ENCODE results near the gene DMRTB1.
A peak's percentile ranks its signal among the peaks of the same experiment; 100 is the strongest.

The DMRTB1 gene

GRCh38 chr1:53413175-53414001, 45.8 kb upstream of the DMRTB1 start:
- Histone ChIP-seq H3K27ac (ENCODE audit: insufficient read depth in 1 of 2, low read depth in 1 of 2, low read length in 2 of 2, poor library complexity in 1 of 2, severe bottlenecking in 2 of 2) (no peak overlapping the region), H3K4me3 (ENCODE audit: control insufficient read depth in 1 of 7, extremely low read depth in 1 of 7, insufficient read depth in 4 of 7, low read depth in 2 of 7, low read length in 6 of 7) (no peak overlapping the region), H3K9me3 (ENCODE audit: control extremely low read depth in 1 of 5, control insufficient read depth in 4 of 5, insufficient read depth in 2 of 5, low read depth in 1 of 5, low read length in 4 of 5) (no peaks in the 10 kb centered on the region), H3K27me3 (replicated peaks in 2 of 5; ENCODE audit: control insufficient read depth in 4 of 5, insufficient read depth in 5 of 5, low read length in 4 of 5) (no peaks in the 10 kb centered on the region), H3K4me1 (ENCODE audit: control extremely low read depth in 1 of 4, control insufficient read depth in 4 of 4, insufficient read depth in 4 of 4, low read length in 3 of 4) (peaks cover 0 to 13% (median 5%) of the 10 kb centered on the region in 4 experiments), H3K36me3 (ENCODE audit: control insufficient read depth in 4 of 4, insufficient read depth in 4 of 4, low read length in 3 of 4) (no peaks in the 10 kb centered on the region)
- ChIA-PET POLR2A (interaction anchor here (0.6 kb wide), 1 partner anchor 29 kb away, joined by 4 read pairs; no protein-coding TSS in a partner anchor), CTCF (interaction anchor here (0.7 to 1.5 kb wide), 5 partner anchors 15 to 135 kb away, joined by 3 to 4 read pairs (median 3); no protein-coding TSS in a partner anchor)
- 92% methylated on average over 6 of the region's 8 CpGs for WGBS (ENCODE audit: insufficient coverage)
- DNase-seq: peak in 1 of 3 donors; percentile 29

GRCh38 chr1:53414632-53415031, 44.6 kb upstream of the DMRTB1 start:
- WGBS (ENCODE audit: insufficient coverage): 90% methylated on average over 2 of the region's 4 CpGs
- DNase-seq: no peak
- no peak overlapping the region for H3K4me3 ChIP-seq (ENCODE audit: control insufficient read depth in 1 of 7, extremely low read depth in 1 of 7, insufficient read depth in 4 of 7, low read depth in 2 of 7, low read length in 6 of 7)
- no peak overlapping the region for H3K27ac ChIP-seq (ENCODE audit: insufficient read depth in 1 of 2, low read depth in 1 of 2, low read length in 2 of 2, poor library complexity in 1 of 2, severe bottlenecking in 2 of 2)
- H3K4me1 ChIP-seq (ENCODE audit: control extremely low read depth in 1 of 4, control insufficient read depth in 4 of 4, insufficient read depth in 4 of 4, low read length in 3 of 4): peaks cover 0 to 13% (median 5%) of the 10 kb centered on the region in 4 experiments
- ChIA-PET CTCF (interaction anchor here (1.3 to 1.5 kb wide), 2 partner anchors 22 to 109 kb away, joined by 3 to 4 read pairs; no protein-coding TSS in a partner anchor), POLR2A (no interaction called here)
- H3K36me3 ChIP-seq (ENCODE audit: control insufficient read depth in 4 of 4, insufficient read depth in 4 of 4, low read length in 3 of 4): no peaks in the 10 kb centered on the region
- H3K27me3 ChIP-seq (replicated peaks in 2 of 5; ENCODE audit: control insufficient read depth in 4 of 5, insufficient read depth in 5 of 5, low read length in 4 of 5): no peaks in the 10 kb centered on the region
- no peaks in the 10 kb centered on the region for H3K9me3 ChIP-seq (ENCODE audit: control extremely low read depth in 1 of 5, control insufficient read depth in 4 of 5, insufficient read depth in 2 of 5, low read depth in 1 of 5, low read length in 4 of 5)

- Histone ChIP-seq H3K27me3 (replicated peaks in 2 of 5; ENCODE audit: control insufficient read depth in 4 of 5, insufficient read depth in 5 of 5, low read length in 4 of 5) (no peaks in the 10 kb centered on the region), H3K4me3 (ENCODE audit: control insufficient read depth in 1 of 7, extremely low read depth in 1 of 7, insufficient read depth in 4 of 7, low read depth in 2 of 7, low read length in 6 of 7) (no peak overlapping the region), H3K27ac (ENCODE audit: insufficient read depth in 1 of 2, low read depth in 1 of 2, low read length in 2 of 2, poor library complexity in 1 of 2, severe bottlenecking in 2 of 2) (no peak overlapping the region), H3K9me3 (ENCODE audit: control extremely low read depth in 1 of 5, control insufficient read depth in 4 of 5, insufficient read depth in 2 of 5, low read depth in 1 of 5, low read length in 4 of 5) (no peaks in the 10 kb centered on the region), H3K36me3 (ENCODE audit: control insufficient read depth in 4 of 4, insufficient read depth in 4 of 4, low read length in 3 of 4) (no peaks in the 10 kb centered on the region), H3K4me1 (ENCODE audit: control extremely low read depth in 1 of 4, control insufficient read depth in 4 of 4, insufficient read depth in 4 of 4, low read length in 3 of 4) (peaks cover 0 to 13% (median 5%) of the 10 kb centered on the region in 4 experiments)
- POLR2A ChIA-PET: no interaction called here
- CTCF ChIA-PET: no interaction called here
- WGBS (ENCODE audit: insufficient coverage): 100% methylated on average over 6 of the region's 12 CpGs
- no peak for DNase-seq
These were observed 43.8 kb upstream of the DMRTB1 start for GRCh38 chr1:53415432-53415831.

- H3K4me1 ChIP-seq (ENCODE audit: control extremely low read depth in 1 of 4, control insufficient read depth in 4 of 4, insufficient read depth in 4 of 4, low read length in 3 of 4): peaks cover 0 to 13% (median 5%) of the 10 kb centered on the region in 4 experiments
- CTCF ChIA-PET: no interaction called here
- H3K4me3 ChIP-seq (ENCODE audit: control insufficient read depth in 1 of 7, extremely low read depth in 1 of 7, insufficient read depth in 4 of 7, low read depth in 2 of 7, low read length in 6 of 7): no peak overlapping the region
- H3K27ac ChIP-seq (ENCODE audit: insufficient read depth in 1 of 2, low read depth in 1 of 2, low read length in 2 of 2, poor library complexity in 1 of 2, severe bottlenecking in 2 of 2): no peak overlapping the region
- POLR2A ChIA-PET: no interaction called here
- peaks cover 0 to 1% (median 0%) of the 10 kb centered on the region in 5 experiments for H3K9me3 ChIP-seq (ENCODE audit: control extremely low read depth in 1 of 5, control insufficient read depth in 4 of 5, insufficient read depth in 2 of 5, low read depth in 1 of 5, low read length in 4 of 5)
- 95% methylated on average over 3 of the region's 4 CpGs for WGBS (ENCODE audit: insufficient coverage)
- H3K36me3 ChIP-seq (ENCODE audit: control insufficient read depth in 4 of 4, insufficient read depth in 4 of 4, low read length in 3 of 4): no peaks in the 10 kb centered on the region
- no peak for DNase-seq
- no peaks in the 10 kb centered on the region for H3K27me3 ChIP-seq (replicated peaks in 2 of 5; ENCODE audit: control insufficient read depth in 4 of 5, insufficient read depth in 5 of 5, low read length in 4 of 5)
These were observed 42.9 kb upstream of the DMRTB1 start for GRCh38 chr1:53416269-53416813.

- Histone ChIP-seq H3K4me1 (ENCODE audit: control extremely low read depth in 1 of 4, control insufficient read depth in 4 of 4, insufficient read depth in 4 of 4, low read length in 3 of 4) (peaks cover 0 to 13% (median 5%) of the 10 kb centered on the region in 4 experiments), H3K27ac (ENCODE audit: insufficient read depth in 1 of 2, low read depth in 1 of 2, low read length in 2 of 2, poor library complexity in 1 of 2, severe bottlenecking in 2 of 2) (no peak overlapping the region), H3K27me3 (replicated peaks in 2 of 5; ENCODE audit: control insufficient read depth in 4 of 5, insufficient read depth in 5 of 5, low read length in 4 of 5) (no peaks in the 10 kb centered on the region), H3K9me3 (ENCODE audit: control extremely low read depth in 1 of 5, control insufficient read depth in 4 of 5, insufficient read depth in 2 of 5, low read depth in 1 of 5, low read length in 4 of 5) (peaks cover 0 to 2% (median 0%) of the 10 kb centered on the region in 5 experiments), H3K4me3 (ENCODE audit: control insufficient read depth in 1 of 7, extremely low read depth in 1 of 7, insufficient read depth in 4 of 7, low read depth in 2 of 7, low read length in 6 of 7) (no peak overlapping the region), H3K36me3 (ENCODE audit: control insufficient read depth in 4 of 4, insufficient read depth in 4 of 4, low read length in 3 of 4) (no peaks in the 10 kb centered on the region)
- no peak for DNase-seq
- ChIA-PET POLR2A (no interaction called here), CTCF (no interaction called here)
- 61% methylated on average over 8 of the region's 9 CpGs for WGBS (ENCODE audit: insufficient coverage)
These were observed 42.1 kb upstream of the DMRTB1 start for GRCh38 chr1:53417074-53417511.

GRCh38 chr1:53419034-53419433, 40.2 kb upstream of the DMRTB1 start:
- ChIA-PET CTCF (no interaction called here), POLR2A (no interaction called here)
- H3K27ac ChIP-seq (ENCODE audit: insufficient read depth in 1 of 2, low read depth in 1 of 2, low read length in 2 of 2, poor library complexity in 1 of 2, severe bottlenecking in 2 of 2): no peak overlapping the region
- no peaks in the 10 kb centered on the region for H3K27me3 ChIP-seq (replicated peaks in 2 of 5; ENCODE audit: control insufficient read depth in 4 of 5, insufficient read depth in 5 of 5, low read length in 4 of 5)
- no peaks in the 10 kb centered on the region for H3K36me3 ChIP-seq (ENCODE audit: control insufficient read depth in 4 of 4, insufficient read depth in 4 of 4, low read length in 3 of 4)
- H3K4me1 ChIP-seq (ENCODE audit: control extremely low read depth in 1 of 4, control insufficient read depth in 4 of 4, insufficient read depth in 4 of 4, low read length in 3 of 4): peaks cover 0 to 8% (median 5%) of the 10 kb centered on the region in 4 experiments
- H3K9me3 ChIP-seq (ENCODE audit: control extremely low read depth in 1 of 5, control insufficient read depth in 4 of 5, insufficient read depth in 2 of 5, low read depth in 1 of 5, low read length in 4 of 5): peaks cover 0 to 2% (median 0%) of the 10 kb centered on the region in 5 experiments
- H3K4me3 ChIP-seq (ENCODE audit: control insufficient read depth in 1 of 7, extremely low read depth in 1 of 7, insufficient read depth in 4 of 7, low read depth in 2 of 7, low read length in 6 of 7): no peak overlapping the region
- no peak for DNase-seq
- 94% methylated on average over 3 of the region's 5 CpGs for WGBS (ENCODE audit: insufficient coverage)

- Histone ChIP-seq H3K4me1 (ENCODE audit: control extremely low read depth in 1 of 4, control insufficient read depth in 4 of 4, insufficient read depth in 4 of 4, low read length in 3 of 4) (peaks cover 0 to 8% (median 5%) of the 10 kb centered on the region in 4 experiments), H3K36me3 (ENCODE audit: control insufficient read depth in 4 of 4, insufficient read depth in 4 of 4, low read length in 3 of 4) (no peaks in the 10 kb centered on the region), H3K9me3 (ENCODE audit: control extremely low read depth in 1 of 5, control insufficient read depth in 4 of 5, insufficient read depth in 2 of 5, low read depth in 1 of 5, low read length in 4 of 5) (peaks cover 0 to 2% (median 0%) of the 10 kb centered on the region in 5 experiments), H3K27ac (ENCODE audit: insufficient read depth in 1 of 2, low read depth in 1 of 2, low read length in 2 of 2, poor library complexity in 1 of 2, severe bottlenecking in 2 of 2) (no peak overlapping the region), H3K4me3 (ENCODE audit: control insufficient read depth in 1 of 7, extremely low read depth in 1 of 7, insufficient read depth in 4 of 7, low read depth in 2 of 7, low read length in 6 of 7) (no peak overlapping the region), H3K27me3 (replicated peaks in 2 of 5; ENCODE audit: control insufficient read depth in 4 of 5, insufficient read depth in 5 of 5, low read length in 4 of 5) (no peaks in the 10 kb centered on the region)
- no CpG with 5 or more reads among the region's 2 CpGs for WGBS (ENCODE audit: insufficient coverage)
- DNase-seq: peak in 1 of 3 donors; percentile 6
- ChIA-PET POLR2A (no interaction called here), CTCF (no interaction called here)
These were observed 38.9 kb upstream of the DMRTB1 start for GRCh38 chr1:53420341-53420740.

Measured in common myeloid progenitor, CD34-positive (primary cell).